ENCODE results near the gene GRIN1. TPM values are rescaled to one million over a fixed set of nuclear protein-coding genes. Genes with fewer than 3 reads are reported as not detected.

GRIN1 gene
- total and polyA plus RNA-seq, 2 donors (not counting 3 experiments of a cell fraction or from before 2014, with no cell fraction given): not detected

GRCh38 chr9:137198051-137198901 lies 59.3 kb downstream of the GRIN1 start:
- no peaks in the 10 kb centered on the region for H4K20me1 ChIP-seq (replicated peaks; ENCODE audit: control insufficient read depth, extremely low read depth, insufficient read depth, low read length)
- no peaks in the 10 kb centered on the region for H3K9me3 ChIP-seq (replicated peaks; ENCODE audit: control insufficient read depth, insufficient read depth, low read length)
- no peaks in the 10 kb centered on the region for H3K27me3 ChIP-seq (ENCODE audit: control insufficient read depth in 2 of 2, insufficient read depth in 2 of 2, low read length in 2 of 2)
- no peak overlapping the region for H3K4me3 ChIP-seq (replicated peaks in 1 of 3; ENCODE audit: insufficient read depth in 1 of 3, low read depth in 1 of 3, low read length in 3 of 3)
- no peaks in the 10 kb centered on the region for H3K36me3 ChIP-seq (ENCODE audit: control insufficient read depth in 2 of 2, extremely low read depth in 1 of 2, insufficient read depth in 2 of 2, low read length in 2 of 2)
- no peak for FAIRE-seq
- H3K79me2 ChIP-seq (ENCODE audit: control insufficient read depth, insufficient read depth, low read length): peaks cover 4% of the 10 kb centered on the region
- no peak overlapping the region for H3K9ac ChIP-seq (replicated peaks; ENCODE audit: extremely low read depth, insufficient read depth, low read length)
- H3K9me1 ChIP-seq (replicated peaks; ENCODE audit: control insufficient read depth, extremely low read depth, insufficient read depth, low read length): no peaks in the 10 kb centered on the region
- H3K4me2 ChIP-seq (ENCODE audit: insufficient read depth, low read length): no peak overlapping the region
- POLR2A ChIA-PET: interaction anchor here (0.6 kb wide), 1 partner anchor 9 kb away, joined by 3 read pairs; no protein-coding TSS in a partner anchor
- no peak for DNase-seq (ENCODE audit: low read depth, low spot score)
- CTCF ChIA-PET: interaction anchor here (1.0 to 1.7 kb wide), 4 partner anchors 9 to 38 kb away, joined by 5 to 8 read pairs (median 6); partner anchors contain the start of genes ANAPC2, RNF224 and SSNA1
- no peak overlapping the region for H3K27ac ChIP-seq (ENCODE audit: insufficient read depth, low read depth, low read length)
- dilution Hi-C loops (cut with MboI; ENCODE audit: extremely low pct_ligation_motif_present, low sequenced_read_pairs) (no loop called here), intact Hi-C loops (cut with micrococcal nuclease) (no loop called here)
- H3K4me1 ChIP-seq (ENCODE audit: control insufficient read depth, extremely low read depth, insufficient read depth, low read length): peaks cover 9% of the 10 kb centered on the region
- TF ChIP-seq, protein P1, sequence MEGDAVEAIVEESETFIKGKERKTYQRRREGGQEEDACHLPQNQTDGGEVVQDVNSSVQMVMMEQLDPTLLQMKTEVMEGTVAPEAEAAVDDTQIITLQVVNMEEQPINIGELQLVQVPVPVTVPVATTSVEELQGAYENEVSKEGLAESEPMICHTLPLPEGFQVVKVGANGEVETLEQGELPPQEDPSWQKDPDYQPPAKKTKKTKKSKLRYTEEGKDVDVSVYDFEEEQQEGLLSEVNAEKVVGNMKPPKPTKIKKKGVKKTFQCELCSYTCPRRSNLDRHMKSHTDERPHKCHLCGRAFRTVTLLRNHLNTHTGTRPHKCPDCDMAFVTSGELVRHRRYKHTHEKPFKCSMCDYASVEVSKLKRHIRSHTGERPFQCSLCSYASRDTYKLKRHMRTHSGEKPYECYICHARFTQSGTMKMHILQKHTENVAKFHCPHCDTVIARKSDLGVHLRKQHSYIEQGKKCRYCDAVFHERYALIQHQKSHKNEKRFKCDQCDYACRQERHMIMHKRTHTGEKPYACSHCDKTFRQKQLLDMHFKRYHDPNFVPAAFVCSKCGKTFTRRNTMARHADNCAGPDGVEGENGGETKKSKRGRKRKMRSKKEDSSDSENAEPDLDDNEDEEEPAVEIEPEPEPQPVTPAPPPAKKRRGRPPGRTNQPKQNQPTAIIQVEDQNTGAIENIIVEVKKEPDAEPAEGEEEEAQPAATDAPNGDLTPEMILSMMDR (IDR thresholded peaks at IDR 0.05; ENCODE audit: extremely low read depth in 1 of 2, insufficient read depth in 1 of 2, low read depth in 1 of 2, low read length in 2 of 2): no peak
- TF ChIP-seq EZH2 (IDR thresholded peaks at IDR 0.05; ENCODE audit: borderline replicate concordance, low read depth, low read length, severe bottlenecking) (no peak), POLR2AphosphoS5 (IDR thresholded peaks at IDR 0.05; ENCODE audit: insufficient read depth, low read depth, low read length) (no peak), JUN (IDR thresholded peaks at IDR 0.05; ENCODE audit: borderline replicate concordance, insufficient read depth, insufficient read length, low read depth) (no peak), POLR2A (IDR thresholded peaks at IDR 0.05; ENCODE audit: low read depth, low read length) (no peak), MYC (IDR thresholded peaks at IDR 0.05; ENCODE audit: low read depth, low read length) (no peak), GATA2 (IDR thresholded peaks at IDR 0.05; ENCODE audit: insufficient read depth, insufficient read length, low read depth, low read length) (no peak), FOS (IDR thresholded peaks at IDR 0.05; ENCODE audit: borderline replicate concordance, insufficient read depth, low read length) (no peak)
- TF ChIP-seq, protein P2, sequence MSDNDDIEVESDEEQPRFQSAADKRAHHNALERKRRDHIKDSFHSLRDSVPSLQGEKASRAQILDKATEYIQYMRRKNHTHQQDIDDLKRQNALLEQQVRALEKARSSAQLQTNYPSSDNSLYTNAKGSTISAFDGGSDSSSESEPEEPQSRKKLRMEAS (IDR thresholded peaks at IDR 0.05; ENCODE audit: insufficient read depth, insufficient read length): no peak
- BruUV-seq (replicated peaks): no TSS peak
- H2AFZ ChIP-seq (ENCODE audit: low read depth, low read length): no peak overlapping the region
